ENCODE results near the gene CRB2.
"Not testable (repeated sequence)": the region's sequence is repeated elsewhere in the genome, so short reads cannot be mapped to it uniquely, and the experiment has no call there.

The CRB2 gene

DNA sequence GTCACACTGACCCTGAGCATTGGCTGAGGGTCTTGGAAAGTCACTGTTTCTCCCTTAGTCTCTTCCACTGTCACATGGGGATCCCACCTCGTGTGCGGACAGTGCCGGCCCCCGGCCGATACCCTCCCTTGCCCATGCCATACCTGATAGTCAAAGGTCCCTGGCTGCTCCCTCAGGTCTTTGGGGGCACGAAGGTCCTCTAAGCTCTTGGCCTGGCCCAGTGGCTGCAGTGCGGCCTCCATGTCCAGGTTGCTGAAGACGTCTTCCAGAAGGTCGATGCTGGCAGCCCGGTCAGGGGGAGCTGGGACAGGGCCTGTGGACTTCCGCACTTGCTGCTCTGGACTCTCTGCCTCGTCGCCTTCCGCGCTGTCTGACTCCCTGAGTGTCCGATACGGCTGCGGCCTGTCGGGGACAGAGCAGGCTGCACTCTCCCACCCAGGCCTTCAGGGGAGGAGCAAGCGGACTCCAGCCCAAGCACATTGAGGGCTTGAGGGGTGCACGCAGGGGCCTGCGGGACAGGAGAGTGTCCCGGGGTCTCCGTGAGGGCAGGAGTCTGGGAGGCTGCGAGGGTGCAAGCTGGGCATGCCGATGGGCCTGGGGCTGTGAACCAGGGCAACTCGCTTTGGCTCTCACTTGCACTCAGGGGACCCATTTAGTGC, 27.6 kb downstream of the CRB2 start:
- no peak for DNase-seq

DNA sequence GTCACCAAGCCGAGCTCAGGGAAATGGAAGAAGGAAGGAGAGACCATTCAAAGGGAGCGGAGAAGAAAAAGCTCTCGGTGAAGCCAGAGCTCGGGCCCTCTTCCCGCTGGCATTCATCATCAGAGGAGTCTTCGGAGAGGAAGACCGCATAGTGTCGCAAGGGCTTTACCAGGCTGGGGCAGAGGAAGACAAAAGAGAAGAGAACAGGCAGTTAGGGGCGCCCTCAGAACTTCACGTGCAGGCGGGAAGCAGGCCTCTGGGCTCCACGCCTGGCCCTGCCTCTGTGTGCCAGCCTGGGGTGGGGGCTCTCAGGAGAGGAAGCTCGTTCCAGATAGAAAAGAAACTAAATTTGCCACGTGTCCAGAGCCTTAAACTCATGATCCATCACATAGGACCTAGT, 31.7 kb downstream of the CRB2 start:
- no peak for DNase-seq

DNA sequence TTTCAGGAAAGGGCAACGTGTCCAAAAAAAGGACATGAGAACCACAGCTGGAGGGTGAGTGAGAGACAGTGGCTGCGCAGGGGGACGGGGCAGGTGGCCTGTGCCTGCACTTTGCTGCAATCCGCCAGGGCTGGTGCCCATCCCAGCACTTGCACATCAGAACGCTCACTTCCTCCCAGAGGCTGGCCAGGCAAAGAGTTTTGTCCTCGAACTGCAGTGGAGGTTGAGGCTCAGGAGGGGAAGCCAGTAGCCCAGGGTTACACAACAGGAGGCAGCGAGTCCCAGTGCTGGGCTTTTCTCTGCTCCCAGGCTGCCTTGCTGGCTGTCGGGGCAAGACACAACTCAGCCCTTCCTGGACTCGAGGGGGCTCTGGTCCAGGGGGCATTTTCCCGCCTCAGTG, 33.1 kb downstream of the CRB2 start:
- no peak for DNase-seq

DNA sequence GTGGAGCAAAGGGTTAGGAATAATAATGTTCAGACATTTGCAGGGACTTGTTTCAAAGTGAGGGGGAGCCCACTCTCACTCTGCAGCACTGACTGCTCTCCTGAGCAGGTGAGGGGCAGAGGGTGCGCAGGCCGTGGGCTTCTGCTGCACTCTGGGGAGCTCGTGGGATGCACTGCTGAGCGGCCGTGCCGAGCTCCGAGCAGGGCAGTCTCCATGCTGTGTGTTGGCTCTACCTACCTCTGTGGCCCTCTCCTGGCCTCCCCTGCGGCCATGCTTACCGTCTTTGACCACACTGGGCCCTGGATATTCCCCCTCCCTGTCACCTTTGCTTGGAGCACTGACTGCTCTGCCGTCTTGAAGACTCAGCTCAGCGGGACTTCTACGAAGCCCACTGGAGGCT, 33.7 kb downstream of the CRB2 start:
- no peak for DNase-seq

DNA sequence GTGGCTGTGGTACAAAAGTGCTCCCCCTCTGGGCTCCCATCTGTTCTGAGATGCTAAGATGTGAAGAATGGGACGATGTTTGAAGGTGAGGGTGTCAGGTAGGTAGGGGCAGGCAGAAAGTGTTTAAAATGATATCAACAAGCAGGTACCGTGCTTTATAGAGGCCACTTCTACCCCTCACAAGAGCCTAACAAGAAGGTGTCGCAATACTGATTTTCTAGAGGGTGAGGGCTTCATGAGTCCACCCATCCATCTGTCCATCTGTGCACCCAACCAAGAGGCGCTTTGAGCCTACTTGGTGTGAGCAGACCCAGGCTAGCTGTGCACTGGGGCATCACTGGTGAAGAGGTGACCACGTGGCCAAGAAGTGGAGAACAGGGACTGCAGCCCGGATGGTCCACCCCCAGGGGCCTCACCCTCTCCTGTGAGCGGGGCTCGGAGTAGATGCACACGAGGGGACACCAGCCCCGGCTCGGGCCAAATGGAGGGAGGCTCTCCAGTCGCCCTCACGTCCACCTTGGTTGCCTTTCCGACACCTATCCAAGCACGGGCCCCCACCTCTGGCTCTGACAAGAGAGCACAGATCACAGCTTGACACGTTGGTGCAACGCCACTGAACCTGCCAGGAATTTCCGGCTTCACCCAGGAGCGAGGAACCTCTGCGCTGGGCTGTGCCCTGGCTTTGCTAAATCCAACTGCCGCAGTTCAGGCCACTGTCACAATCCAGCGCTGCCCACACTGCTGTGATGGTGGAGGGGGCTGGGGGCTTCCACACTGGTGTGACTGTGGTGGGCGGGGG, 34.5 kb downstream of the CRB2 start:
- DNase-seq, result no peak

DNA sequence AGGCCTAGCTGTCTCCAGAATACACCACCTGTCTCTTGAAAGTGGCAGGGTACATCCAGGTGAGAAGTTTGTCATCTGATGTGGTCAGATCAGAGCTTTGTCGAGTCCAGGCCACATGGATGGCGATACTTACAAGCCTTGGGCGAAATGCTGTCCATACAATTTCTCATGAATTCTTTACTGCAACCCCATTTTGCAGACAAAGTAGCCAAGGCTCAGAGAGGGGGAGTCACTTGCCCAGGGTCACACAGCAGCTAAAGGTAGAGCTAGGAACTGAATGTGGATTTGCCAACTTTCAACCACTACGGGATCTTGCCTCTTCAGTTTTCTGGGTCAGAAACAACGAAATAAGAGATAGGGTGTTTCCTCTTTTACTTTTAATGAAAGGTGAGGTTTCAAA, 35.2 kb downstream of the CRB2 start:
- DNase-seq, result no peak

DNA sequence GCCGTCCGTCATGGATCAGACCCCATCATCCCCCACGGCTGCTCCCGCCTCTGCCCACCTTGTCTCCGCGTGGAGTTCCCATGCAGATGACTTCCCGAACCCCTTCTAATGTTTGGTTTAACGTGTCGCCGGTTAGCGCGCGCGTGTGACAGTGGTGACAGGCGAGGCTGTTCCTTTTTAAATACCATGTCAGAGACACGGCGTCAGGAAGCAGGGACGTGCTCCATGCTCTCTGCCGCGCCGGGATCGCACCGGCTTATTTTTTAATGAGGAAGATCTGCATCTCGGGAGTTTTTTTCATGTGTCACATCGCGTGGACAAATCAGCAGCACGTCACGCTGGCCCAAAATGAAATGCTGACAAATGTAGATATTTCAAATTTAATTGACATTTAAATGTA, 35.9 kb downstream of the CRB2 start:
- no peak for DNase-seq

DNA sequence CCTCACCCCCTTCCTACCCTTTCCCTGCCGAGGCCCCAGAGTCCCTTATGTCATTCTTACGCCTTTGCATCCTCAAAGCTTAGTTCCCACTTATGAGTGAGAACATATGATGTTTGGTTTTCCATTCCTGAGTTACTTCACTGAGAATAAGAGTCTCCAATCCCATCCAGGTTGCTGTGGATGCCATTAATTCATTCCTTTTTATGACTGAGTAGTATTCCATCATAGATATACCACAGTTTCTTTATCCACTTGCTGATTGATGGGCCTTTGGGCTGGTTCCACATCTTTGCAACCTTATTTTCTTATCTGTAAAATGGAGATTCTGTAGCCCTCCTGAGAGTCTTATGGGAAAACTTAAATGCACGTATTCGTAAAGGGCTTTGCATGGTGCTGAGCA, 36.8 kb downstream of the CRB2 start:
- no peak for DNase-seq

DNA sequence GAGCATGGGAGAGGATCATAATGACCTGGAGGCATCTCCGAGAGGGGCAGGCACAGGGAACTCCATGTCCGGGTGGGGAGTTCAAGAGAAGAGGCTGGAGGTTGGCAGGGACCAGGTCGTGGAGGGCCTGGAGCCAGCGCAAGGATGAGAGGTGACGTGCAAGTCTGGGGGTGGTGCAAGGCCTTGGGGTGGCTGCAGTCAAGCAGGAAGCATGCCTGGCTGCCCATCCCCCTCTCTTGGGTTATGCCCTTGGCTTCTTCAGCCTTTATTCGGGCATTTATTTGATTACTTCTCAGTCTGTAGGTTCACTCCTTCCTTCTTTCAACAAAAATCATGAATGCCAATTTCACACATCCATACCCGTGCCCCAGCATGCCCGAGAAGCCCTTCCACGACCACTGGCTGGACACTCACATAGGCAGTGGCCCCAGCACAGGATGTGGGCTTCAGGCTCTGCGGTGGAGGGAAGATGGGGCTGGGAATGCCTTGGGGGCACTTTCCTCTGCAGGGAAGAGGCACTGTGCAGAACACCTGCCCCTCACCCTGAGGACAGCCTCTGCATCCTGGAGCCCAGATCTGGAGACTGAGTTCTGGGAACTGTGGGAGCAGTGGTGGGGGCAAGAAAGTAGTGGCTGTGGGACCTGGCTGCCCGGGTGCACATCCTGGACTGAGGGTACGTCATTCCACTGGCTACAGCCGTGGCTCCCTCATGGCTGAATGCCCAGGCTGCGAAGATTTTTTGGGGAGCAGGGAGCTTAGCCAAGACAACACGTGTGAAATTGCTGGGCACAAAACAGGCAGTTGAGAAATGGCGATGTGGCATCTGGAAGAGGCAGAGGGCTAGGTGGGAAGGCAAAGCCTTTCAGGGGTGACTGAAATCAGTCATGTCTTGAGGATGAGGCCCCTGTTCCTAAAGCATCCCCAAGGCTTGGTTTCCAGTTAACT, 38.6 kb downstream of the CRB2 start:
- DNase-seq, result no peak

DNA sequence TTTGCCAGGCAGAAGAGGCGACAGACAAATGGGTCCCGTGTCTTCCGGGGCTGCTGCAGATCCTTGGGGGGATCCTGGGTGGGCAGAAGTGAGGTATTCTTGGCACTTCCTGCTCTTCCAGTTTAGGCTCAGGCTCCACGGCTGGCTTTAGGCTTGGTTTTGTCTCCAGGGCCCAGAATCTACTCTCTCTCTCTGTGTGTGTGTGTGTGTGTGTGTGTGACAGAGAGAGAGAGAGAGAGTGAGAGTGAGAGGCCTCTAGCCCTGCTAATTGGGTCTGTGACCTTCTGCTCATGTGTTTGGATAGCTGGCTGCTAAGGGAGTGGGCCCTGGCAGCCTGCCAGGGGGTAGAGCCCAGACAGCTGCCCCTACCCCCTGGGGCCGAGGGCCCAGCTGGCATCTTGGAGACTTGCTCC, 39.3 kb downstream of the CRB2 start:
- DNase-seq, result no peak

DNA sequence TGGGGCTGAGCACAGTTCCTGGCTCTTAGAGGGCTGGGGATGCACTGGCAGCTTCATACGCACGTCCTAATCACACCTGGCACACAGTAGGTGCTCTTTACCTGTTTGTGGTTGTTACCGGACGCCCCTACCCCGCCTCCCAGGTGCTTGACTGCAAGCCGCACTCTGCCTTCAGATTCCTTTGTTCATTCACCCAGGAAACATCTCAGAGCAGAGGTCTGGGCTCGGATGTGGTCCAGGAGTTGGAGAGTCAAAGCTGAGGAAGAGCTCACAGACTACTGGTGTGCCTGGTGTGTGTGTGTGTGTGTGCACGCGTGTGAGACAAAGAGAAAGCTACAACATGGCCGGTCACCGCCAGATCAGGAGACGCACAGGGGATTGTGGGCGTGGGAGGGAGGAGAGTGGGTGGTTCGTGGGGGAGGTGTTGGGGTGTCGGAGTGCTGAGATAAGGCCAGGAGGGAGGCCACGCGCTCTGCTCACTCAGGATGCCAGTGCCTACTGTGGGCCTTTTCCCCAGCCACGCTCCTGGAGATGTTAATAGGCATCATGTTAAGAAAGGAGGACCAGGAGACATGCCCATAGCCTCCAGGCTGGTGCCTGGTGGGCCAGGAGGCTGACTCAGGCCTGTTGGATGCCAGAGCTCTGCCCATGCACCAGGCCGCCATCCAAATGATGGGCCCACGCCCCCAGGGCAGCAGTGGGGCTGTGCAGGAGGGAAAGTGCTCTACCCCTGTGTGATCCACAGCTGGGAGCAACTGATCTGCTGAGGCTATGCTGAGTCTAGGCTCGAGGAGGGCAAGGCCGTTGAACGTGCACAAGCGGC, 39.9 kb downstream of the CRB2 start:
- DNase-seq, result no peak

DNA sequence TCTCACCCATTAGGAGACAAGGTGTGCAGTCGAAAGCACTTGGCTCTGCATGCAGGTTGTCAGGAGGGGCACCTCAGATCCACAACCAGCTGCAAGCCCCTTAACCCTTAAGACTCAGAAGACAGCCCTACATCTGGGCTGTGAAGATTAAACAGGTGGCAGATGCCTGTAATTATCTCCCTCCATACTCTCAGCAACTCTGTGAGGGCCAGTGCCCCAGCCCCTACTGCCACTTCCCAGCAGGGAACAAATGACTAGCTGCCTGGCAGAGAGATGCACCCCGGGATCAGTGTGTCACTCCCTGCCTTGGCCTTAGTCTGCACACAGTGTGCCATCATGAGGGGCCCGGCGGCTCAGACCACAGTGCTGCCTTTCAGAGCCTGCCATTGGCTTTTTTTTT, 42.0 kb downstream of the CRB2 start:
- DNase-seq, result no peak

DNA sequence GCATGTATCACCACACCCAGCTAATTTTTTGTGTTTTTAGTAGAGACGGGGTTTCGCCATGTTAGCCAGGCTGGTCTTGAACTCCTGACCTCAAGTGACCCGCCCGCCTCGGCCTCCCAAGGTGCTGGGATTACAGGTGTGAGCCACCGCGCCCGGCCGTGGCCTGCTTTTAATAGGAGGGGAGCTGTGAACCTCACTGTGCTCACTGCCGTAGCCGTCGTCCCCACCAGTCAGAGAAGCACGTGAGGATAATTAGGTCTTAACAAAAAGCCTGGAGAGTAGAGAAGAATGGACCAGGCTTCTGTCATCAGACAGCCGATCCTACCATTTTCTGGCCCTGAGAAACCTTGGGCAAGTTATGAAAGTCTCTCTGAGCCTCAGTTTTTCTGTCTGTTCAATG, 42.9 kb downstream of the CRB2 start:
- DNase-seq, result not testable (repeated sequence)

DNA sequence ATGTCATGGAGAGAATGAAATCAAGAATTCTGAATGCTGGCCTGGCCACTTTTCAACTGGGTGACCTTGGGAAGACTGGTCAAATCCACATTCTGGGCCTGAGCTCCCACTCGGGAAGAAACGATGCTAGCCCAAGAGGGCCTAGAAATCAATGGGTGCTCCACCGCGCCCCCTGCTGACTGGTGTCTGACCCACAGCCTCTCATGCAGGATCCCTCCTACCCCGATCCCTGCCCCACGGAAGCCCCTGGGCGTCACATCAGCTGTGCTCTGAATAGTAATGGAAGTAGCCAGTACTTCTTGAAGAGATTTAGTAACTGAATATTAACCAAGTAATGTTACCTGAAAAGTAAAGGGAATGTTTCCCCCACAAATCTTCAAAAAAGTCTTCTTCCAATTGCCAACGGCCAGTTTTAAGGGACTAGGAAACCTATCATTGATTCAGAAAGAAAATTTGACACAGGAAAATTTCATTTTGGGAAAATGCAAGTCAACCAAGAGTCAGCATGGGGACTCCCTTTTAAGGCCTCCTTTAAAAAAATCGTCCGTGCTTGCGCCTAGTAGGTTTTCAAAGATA, 43.9 kb downstream of the CRB2 start:
- DNase-seq, result no peak

DNA sequence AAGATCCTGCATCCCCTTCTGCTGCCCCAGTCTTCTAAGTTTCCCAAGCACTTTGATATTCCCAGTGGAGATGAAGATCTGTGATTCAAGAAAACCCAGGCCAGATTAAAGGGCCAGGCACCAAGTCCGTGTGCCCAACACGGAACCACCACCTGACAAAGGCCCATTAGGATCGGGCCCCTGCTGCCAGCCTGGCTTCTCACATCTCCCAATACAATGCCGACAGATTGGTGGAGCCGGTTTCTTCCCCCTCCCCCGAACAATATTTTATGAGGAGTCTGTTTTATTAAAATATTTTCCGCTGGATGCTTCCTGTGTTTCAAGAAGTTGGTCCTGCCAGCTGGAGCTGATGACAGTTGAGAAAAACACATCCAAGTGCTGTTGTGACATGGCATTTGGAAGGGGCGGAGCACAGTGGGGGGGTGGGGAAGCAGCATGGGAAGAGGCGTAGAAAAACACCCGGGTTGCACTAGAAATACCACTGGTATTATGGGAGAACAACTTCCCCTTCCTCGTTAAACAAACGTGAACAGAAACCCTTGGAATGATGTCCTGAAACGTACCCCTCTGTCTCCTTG, 45.0 kb downstream of the CRB2 start:
- DNase-seq, result no peak

DNA sequence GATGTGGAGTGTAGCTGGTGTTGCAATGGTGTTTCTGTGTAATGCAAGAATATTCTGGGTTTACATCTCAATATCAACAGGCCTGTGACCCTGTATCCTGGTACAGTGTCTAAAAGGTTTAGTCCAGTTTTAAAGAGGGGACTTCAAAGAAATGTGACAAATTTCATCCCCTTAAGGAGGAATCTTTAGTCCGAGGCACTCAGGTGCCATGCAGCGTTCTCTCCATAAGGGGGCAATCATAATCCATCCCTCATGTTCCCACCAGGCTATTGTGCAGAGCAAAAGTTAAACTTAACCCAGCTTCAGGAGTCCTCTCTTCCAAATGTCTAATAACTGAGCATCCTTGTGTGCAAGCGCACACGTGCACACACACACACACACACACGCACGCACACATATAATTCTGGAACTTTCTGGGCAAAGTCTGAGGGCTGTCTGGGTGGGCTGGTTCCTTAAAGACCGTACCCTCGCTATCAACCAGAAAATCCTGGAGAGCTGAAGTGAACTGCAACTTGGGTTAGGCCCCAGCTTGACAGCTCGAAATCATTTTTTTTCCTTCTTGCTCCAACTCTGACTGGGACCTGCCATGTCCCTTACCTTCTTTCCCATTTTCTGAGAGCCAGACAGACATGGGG, 46.0 kb downstream of the CRB2 start:
- DNase-seq, result no peak

DNA sequence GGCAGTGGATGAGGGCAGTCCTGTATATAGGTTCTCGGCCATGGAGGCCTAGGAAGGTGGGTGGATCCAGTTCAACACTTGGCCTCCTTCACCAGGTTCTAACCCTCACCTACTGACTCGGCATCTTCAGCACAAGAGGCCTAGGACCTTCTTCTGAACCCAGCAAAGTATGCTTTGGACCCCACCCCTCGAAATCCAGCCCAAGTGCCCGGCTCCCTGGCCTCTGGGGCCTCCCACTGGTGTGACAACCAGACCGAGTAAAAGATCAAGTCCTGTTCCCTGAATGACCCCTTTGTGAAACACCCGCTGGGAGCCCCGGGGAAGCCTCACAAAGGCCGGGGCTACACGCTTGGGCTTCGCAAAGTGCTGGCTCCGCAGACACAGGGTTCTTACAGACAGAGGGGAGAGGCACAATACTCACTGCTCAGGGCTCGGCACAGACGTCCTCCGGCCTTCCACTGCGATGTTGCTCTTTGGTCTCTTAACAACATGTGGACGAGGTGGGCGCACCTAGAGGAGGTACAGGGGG, 47.0 kb downstream of the CRB2 start:
- DNase-seq, result no peak

DNA sequence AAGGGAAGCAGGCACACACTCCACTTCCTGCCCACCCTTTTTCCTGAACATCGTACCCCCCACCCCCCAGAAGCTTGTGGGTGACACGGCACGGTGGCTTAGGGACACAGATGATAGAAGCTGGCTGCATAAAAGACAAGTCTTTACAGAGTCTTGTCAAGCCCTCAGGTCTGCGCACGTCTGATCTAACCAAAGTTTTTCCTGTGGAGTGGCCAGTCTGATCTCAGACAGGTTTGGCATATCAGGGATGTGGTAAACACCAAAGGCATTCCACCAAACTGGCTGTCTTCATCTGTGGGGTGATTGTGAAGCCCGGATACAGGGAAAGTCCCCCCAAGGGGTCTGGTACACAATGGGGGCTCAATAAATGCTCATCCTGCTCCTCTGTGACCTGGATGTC, 50.0 kb downstream of the CRB2 start:
- DNase-seq, result no peak

DNA sequence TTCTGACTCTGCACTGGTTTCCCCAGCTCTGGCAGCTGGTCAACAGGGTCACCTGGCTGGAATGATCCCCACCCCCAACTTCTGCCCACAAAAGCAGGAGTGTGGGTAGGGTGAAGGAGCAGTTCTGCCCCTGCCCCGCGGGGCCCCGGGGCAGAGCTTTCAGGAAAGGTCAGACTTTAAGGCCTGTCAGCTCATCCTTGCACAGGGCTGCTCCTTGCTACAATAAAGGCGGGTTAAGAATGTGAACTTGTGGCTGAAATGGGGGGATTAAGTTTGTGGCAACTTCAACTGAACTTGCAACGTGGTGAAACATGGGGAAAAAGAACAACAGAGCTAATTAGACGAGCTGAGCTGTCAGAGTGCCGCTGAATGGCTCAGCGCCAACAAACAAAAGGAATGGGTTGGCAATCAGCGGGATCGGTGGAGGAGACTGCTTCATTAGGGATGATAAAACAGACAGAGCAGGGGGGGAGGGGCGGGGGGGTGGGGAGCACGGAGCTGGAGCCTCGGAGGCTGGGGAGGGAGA, 50.8 kb downstream of the CRB2 start:
- DNase-seq, result no peak

DNA sequence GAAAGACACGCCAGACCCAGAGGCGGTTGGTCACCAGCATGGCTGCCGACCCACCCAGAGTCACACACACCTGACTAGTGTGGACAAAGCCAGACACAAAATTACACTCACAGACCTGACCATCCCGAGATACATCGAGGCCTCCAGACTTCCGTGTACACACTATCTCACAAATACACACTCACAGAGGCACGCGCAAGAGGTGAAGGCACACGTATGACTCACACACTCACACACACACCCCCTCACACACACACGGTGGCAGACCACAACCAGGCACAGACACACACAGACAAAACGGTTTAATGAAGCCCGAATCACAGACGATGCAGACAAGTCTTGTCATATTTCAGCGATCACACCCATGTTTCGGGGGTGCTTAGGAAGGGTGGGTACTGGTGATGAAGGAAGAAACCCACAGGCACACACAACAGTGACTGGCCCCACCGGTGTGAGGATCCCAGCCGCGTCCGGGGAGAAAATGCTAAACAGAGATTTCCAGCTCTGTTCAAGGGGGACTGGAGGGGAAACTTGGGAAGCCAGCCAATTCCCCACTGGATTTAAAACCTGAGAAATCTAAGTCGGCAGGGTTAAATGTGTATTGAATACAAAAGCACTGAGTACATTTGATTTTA, 51.3 kb downstream of the CRB2 start:
- DNase-seq, result no peak
